RWPE2 (cell line): ENCODE measurements around the gene CEP112.

ENCODE experiments used
- ATAC-seq: fragments of 200-7000 bp; cut with Tn5 transposase; 3 replicates; pipeline ENCODE4 v1.9.1; 2021; ENCODE audit warnings: low read depth
- DNase-seq: peaks from one replicate; pipeline ENCODE4 v3.0.0-alpha.2; 2020; ENCODE audit warnings: low spot score
- H3K27ac ChIP-seq: fragments of 450-650 bp; 2 replicates; pipeline ENCODE4 v1.5.1; 2017; ENCODE audit warnings: mild to moderate bottlenecking; ENCODE audit not compliant: poor library complexity, severe bottlenecking
- H3K27me3 ChIP-seq: fragments of 250-450 bp; sonication (Bioruptor Pico); 2 replicates; pipeline ENCODE4 v1.5.1; 2021; ENCODE audit warnings: mild to moderate bottlenecking, moderate library complexity; ENCODE audit not compliant: insufficient read depth, poor library complexity, severe bottlenecking
- H3K36me3 ChIP-seq: fragments of 250-450 bp; sonication (Bioruptor Pico); 2 replicates; pipeline ENCODE4 v1.5.1; 2020; ENCODE audit warnings: low read depth, mild to moderate bottlenecking, moderate library complexity
- H3K4me1 ChIP-seq: fragments of 250-450 bp; sonication (Bioruptor Pico); 2 replicates; pipeline ENCODE4 v1.5.1; 2021; ENCODE audit warnings: mild to moderate bottlenecking, moderate library complexity; ENCODE audit not compliant: insufficient read depth, poor library complexity, severe bottlenecking
- H3K4me3 ChIP-seq: fragments of 250-450 bp; sonication (Bioruptor Pico); 2 replicates; pipeline ENCODE4 v1.5.1; 2021; ENCODE audit warnings: mild to moderate bottlenecking, moderate library complexity; ENCODE audit not compliant: severe bottlenecking
- H3K9me3 ChIP-seq: fragments of 250-450 bp; sonication (Bioruptor Pico); 2 replicates; pipeline ENCODE4 v1.5.1; 2021; ENCODE audit warnings: mild to moderate bottlenecking, moderate library complexity; ENCODE audit not compliant: severe bottlenecking
- CTCF ChIP-seq: fragments of 450-650 bp; IDR thresholded peaks from one replicate; pipeline ENCODE4 v1.5.1; 2017; ENCODE audit warnings: mild to moderate bottlenecking, moderate library complexity; ENCODE audit not compliant: poor library complexity, severe bottlenecking

CEP112 gene

GRCh38 chr17:66126231-66126630 lies 65.7 kb downstream of the CEP112 start:
- ATAC-seq, result no peak
- no peaks in the 10 kb centered on the region for H3K4me1 ChIP-seq
- no peak overlapping the region for H3K4me3 ChIP-seq
- no peaks in the 10 kb centered on the region for H3K27me3 ChIP-seq
- no peak for TF ChIP-seq CTCF
- H3K27ac ChIP-seq, result no peak overlapping the region
- no peaks in the 10 kb centered on the region for H3K9me3 ChIP-seq
- no peak for DNase-seq
- H3K36me3 ChIP-seq, result no peaks in the 10 kb centered on the region

- no peak for DNase-seq
- ATAC-seq, result peak; percentile 21; the same call in 1 of the 3 replicates
- H3K9me3 ChIP-seq, result no peaks in the 10 kb centered on the region
Observed at GRCh38 chr17:66123163-66123562, 68.8 kb downstream of the CEP112 start.

GRCh38 chr17:66115246-66115645 lies 76.7 kb downstream of the CEP112 start:
- no peak overlapping the region for H3K4me3 ChIP-seq
- no peak for TF ChIP-seq CTCF
- no peak overlapping the region for H3K27ac ChIP-seq
- no peaks in the 10 kb centered on the region for H3K4me1 ChIP-seq
- ATAC-seq, result no peak
- no peaks in the 10 kb centered on the region for H3K27me3 ChIP-seq
- no peak for DNase-seq
- H3K9me3 ChIP-seq, result no peaks in the 10 kb centered on the region
- no peaks in the 10 kb centered on the region for H3K36me3 ChIP-seq

More at GRCh38 chr17:66123163-66123562, 68.8 kb downstream of the CEP112 start:
- H3K36me3 ChIP-seq, result no peaks in the 10 kb centered on the region
- H3K27me3 ChIP-seq, result no peaks in the 10 kb centered on the region
- H3K4me3 ChIP-seq, result no peak overlapping the region
- no peak for TF ChIP-seq CTCF
- no peak overlapping the region for H3K27ac ChIP-seq
- no peaks in the 10 kb centered on the region for H3K4me1 ChIP-seq

- Histone ChIP-seq H3K27me3 (no peaks in the 10 kb centered on the region), H3K36me3 (no peaks in the 10 kb centered on the region), H3K4me3 (no peak overlapping the region), H3K9me3 (no peaks in the 10 kb centered on the region), H3K27ac (no peak overlapping the region), H3K4me1 (no peaks in the 10 kb centered on the region)
- no peak for DNase-seq
- TF ChIP-seq CTCF, result no peak
- no peak for ATAC-seq
Observed at GRCh38 chr17:66114609-66115008, 77.3 kb downstream of the CEP112 start.

GRCh38 chr17:66107731-66108130 lies 84.2 kb downstream of the CEP112 start:
- TF ChIP-seq CTCF, result no peak
- H3K27me3 ChIP-seq, result no peaks in the 10 kb centered on the region
- DNase-seq (no peak), ATAC-seq (no peak)
- no peak overlapping the region for H3K4me3 ChIP-seq
- no peaks in the 10 kb centered on the region for H3K4me1 ChIP-seq
- no peaks in the 10 kb centered on the region for H3K9me3 ChIP-seq
- H3K36me3 ChIP-seq, result no peaks in the 10 kb centered on the region
- no peak overlapping the region for H3K27ac ChIP-seq
